Tibial nerve (tissue), 4 donors: ENCODE data around the gene LRRC75A.

Experiments
- EP300 ChIP-seq, 2 donors: sonication (generic); formaldehyde crosslinking; IDR thresholded peaks; one replicate each; pipeline ENCODE4 v1.6.1; 2017; ENCODE audit warnings: antibody characterized with exemption in 2 of 2, mild to moderate bottlenecking in 1 of 2
- TF ChIP-seq, protein P1 (sequence below), 5 experiments: fragments of 200-600 bp in 3 of 5; fragments of 450-650 bp in 2 of 5; sonication (generic) in 3 of 5; IDR thresholded peaks; one replicate each; pipeline ENCODE4 v1.5.1; 2016 to 2019; ENCODE audit warnings: antibody characterized with exemption in 5 of 5, mild to moderate bottlenecking in 3 of 5, moderate library complexity in 2 of 5

DNA sequence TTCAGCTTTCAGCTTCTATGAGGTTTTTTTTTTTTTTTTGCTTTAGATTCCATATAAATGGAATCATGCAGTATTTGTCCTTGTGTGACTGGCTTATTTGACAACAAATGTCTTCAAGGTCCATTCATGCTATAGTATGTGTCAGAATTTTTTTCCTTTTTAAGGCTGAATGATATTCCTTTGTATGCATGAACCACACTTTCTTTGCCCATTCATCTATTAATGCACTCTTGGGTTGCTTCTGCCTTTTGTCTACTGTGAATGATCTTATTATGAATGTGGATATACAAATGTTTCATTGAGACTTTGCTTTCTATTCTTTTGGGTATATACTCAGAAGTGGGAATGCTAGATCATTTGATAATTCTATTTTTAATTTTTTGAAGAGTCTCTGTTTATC is 27.0 kb upstream of the LRRC75A start:
- TF ChIP-seq, protein P1, sequence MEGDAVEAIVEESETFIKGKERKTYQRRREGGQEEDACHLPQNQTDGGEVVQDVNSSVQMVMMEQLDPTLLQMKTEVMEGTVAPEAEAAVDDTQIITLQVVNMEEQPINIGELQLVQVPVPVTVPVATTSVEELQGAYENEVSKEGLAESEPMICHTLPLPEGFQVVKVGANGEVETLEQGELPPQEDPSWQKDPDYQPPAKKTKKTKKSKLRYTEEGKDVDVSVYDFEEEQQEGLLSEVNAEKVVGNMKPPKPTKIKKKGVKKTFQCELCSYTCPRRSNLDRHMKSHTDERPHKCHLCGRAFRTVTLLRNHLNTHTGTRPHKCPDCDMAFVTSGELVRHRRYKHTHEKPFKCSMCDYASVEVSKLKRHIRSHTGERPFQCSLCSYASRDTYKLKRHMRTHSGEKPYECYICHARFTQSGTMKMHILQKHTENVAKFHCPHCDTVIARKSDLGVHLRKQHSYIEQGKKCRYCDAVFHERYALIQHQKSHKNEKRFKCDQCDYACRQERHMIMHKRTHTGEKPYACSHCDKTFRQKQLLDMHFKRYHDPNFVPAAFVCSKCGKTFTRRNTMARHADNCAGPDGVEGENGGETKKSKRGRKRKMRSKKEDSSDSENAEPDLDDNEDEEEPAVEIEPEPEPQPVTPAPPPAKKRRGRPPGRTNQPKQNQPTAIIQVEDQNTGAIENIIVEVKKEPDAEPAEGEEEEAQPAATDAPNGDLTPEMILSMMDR (IDR thresholded peaks at IDR 0.05) = no peak
- no peak for TF ChIP-seq EP300 (IDR thresholded peaks at IDR 0.05)
